ENCODE results near the gene KLHL17. TPM values are rescaled to one million over a fixed set of nuclear protein-coding genes. Genes with fewer than 3 reads are reported as not detected.

KLHL17 gene
- total RNA-seq, 1 experiment from 2014 or later = 41.4 TPM

- Histone ChIP-seq H2AK5ac (ENCODE audit: insufficient read length, low read length) (no peak overlapping the region), H3K56ac (ENCODE audit: insufficient read length, low read depth, low read length) (no peak overlapping the region), H3K14ac (ENCODE audit: insufficient read depth, low read length) (no peak overlapping the region), H3K23ac (ENCODE audit: insufficient read length, low read depth, low read length) (no peak overlapping the region), H2BK120ac (ENCODE audit: low read depth, low read length, poor library complexity, severe bottlenecking) (no peak overlapping the region), H4K5ac (ENCODE audit: insufficient read length, low read depth, low read length) (no peak overlapping the region), H3K27ac (ENCODE audit: insufficient read length, low read depth, low read length) (no peak overlapping the region), H3K9ac (ENCODE audit: extremely low read depth, insufficient read length, low read length) (no peak overlapping the region), H2BK15ac (ENCODE audit: low read depth, low read length) (no peak overlapping the region), H3K23me2 (ENCODE audit: insufficient read length, low read depth, low read length, poor library complexity, severe bottlenecking) (peaks cover 12% of the 10 kb centered on the region), H3K18ac (ENCODE audit: insufficient read length, low read depth, low read length) (no peak overlapping the region), H3K79me2 (ENCODE audit: insufficient read depth, low read length) (peaks cover 5% of the 10 kb centered on the region; the same call in 1 of the 2 replicates), H2BK12ac (ENCODE audit: insufficient read length, low read depth, low read length) (no peak overlapping the region), H3K4me1 (ENCODE audit: insufficient read depth, low read length) (no peaks in the 10 kb centered on the region), H4K8ac (replicated peaks; ENCODE audit: insufficient read length, low read depth, low read length) (no peak overlapping the region), H4K91ac (ENCODE audit: insufficient read length, low read depth, low read length) (no peak overlapping the region), H3T11ph (ENCODE audit: low read length) (no peak overlapping the region), H3K9me3 (ENCODE audit: control insufficient read depth, low read depth, low read length) (no peaks in the 10 kb centered on the region), H2BK5ac (ENCODE audit: insufficient read length, low read length) (no peak overlapping the region), H4K20me1 (ENCODE audit: control insufficient read depth, insufficient read depth, insufficient read length) (no peaks in the 10 kb centered on the region), H2AFZ (ENCODE audit: low read length) (no peak overlapping the region), H3K4ac (ENCODE audit: low read depth, low read length) (no peak overlapping the region), H3K4me2 (ENCODE audit: insufficient read depth, insufficient read length, low read length) (no peak overlapping the region), H3K27me3 (ENCODE audit: insufficient read depth, low read length) (peaks cover 4% of the 10 kb centered on the region; the same call in 1 of the 2 replicates), H2BK20ac (ENCODE audit: low read depth, low read length, poor library complexity, severe bottlenecking) (no peak overlapping the region), H3K79me1 (ENCODE audit: insufficient read depth, low read depth, low read length, poor library complexity, severe bottlenecking) (peaks cover 4% of the 10 kb centered on the region)
- TF ChIP-seq CTCF (conservative IDR thresholded peaks at IDR 0.05) = no peak
- Mint-ChIP-seq H3K4me3 (no peak overlapping the region), H3K9me3 (no peaks in the 10 kb centered on the region; a peak in 1 of 5 replicates), H3K27ac (no peak overlapping the region), H3K4me1 (peaks cover 2 to 3% of the 10 kb centered on the region in 2 experiments; a peak in 3 of 4 replicates), H3K27me3 (ENCODE audit: low read depth) (peaks cover 34% of the 10 kb centered on the region), H3K36me3 (ENCODE audit: insufficient read depth in 1 of 3, low read depth in 3 of 3) (peaks cover 0 to 28% (median 26%) of the 10 kb centered on the region in 3 experiments; a peak in 6 of 7 replicates)
- WGBS (ENCODE audit: extremely low coverage, insufficient read length, low lambda C conversion rate) = no CpG with 5 or more reads among the region's 16 CpGs
- no peak for DNase-seq
Measured at GRCh38 chr1:963301-963651, 2.9 kb downstream of the KLHL17 start.

Measured in H9 (cell line).